ENCODE data around the gene STK26.

- TF ChIP-seq, protein P1, sequence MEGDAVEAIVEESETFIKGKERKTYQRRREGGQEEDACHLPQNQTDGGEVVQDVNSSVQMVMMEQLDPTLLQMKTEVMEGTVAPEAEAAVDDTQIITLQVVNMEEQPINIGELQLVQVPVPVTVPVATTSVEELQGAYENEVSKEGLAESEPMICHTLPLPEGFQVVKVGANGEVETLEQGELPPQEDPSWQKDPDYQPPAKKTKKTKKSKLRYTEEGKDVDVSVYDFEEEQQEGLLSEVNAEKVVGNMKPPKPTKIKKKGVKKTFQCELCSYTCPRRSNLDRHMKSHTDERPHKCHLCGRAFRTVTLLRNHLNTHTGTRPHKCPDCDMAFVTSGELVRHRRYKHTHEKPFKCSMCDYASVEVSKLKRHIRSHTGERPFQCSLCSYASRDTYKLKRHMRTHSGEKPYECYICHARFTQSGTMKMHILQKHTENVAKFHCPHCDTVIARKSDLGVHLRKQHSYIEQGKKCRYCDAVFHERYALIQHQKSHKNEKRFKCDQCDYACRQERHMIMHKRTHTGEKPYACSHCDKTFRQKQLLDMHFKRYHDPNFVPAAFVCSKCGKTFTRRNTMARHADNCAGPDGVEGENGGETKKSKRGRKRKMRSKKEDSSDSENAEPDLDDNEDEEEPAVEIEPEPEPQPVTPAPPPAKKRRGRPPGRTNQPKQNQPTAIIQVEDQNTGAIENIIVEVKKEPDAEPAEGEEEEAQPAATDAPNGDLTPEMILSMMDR (IDR thresholded peaks at IDR 0.05) = no peak
- TF ChIP-seq POLR2A (IDR thresholded peaks at IDR 0.05) (no peak), POLR2AphosphoS5 (IDR thresholded peaks at IDR 0.05) (no peak)
Measured at GRCh38 chrX:132120913-132121312, 97.8 kb downstream of the STK26 start.
